Activated CD8-positive, alpha-beta T cell treated with anti-CD3 and anti-CD28 coated beads for 36 hours (primary cell): ENCODE measurements around the gene SLC47A2. TPM values are rescaled to one million over a fixed set of nuclear protein-coding genes. Genes with fewer than 3 reads are reported as not detected.

Experiments used
- ATAC-seq: fragments of 200-7000 bp; cut with Tn5 transposase; one replicate; pipeline ENCODE4 v1.10.0; 2021; ENCODE audit warnings: mild to moderate bottlenecking, moderate library complexity
- CTCF ChIA-PET: fragments of 350-600 bp; sonication (Branson Sonifier 250); formaldehyde crosslinking; loops from one replicate; lab custom pipeline; 2021; ENCODE audit warnings: antibody characterized with exemption; lab: Charles Lee
- POLR2A ChIA-PET: fragments of 350-600 bp; sonication (Branson Sonifier 250); formaldehyde crosslinking; loops from one replicate; lab custom pipeline; 2021; ENCODE audit warnings: antibody characterized with exemption; lab: Charles Lee
- DNase-seq: peaks from one replicate; pipeline ENCODE4 v3.0.0-alpha.2; 2020
- H3K27ac Mint-ChIP-seq: one replicate; pipeline ENCODE4 v1.8.0; 2021; ENCODE audit warnings: mild to moderate bottlenecking, mixed read lengths
- H3K27me3 Mint-ChIP-seq: one replicate; pipeline ENCODE4 v1.8.0; 2021; ENCODE audit warnings: mixed read lengths
- H3K36me3 Mint-ChIP-seq: one replicate; pipeline ENCODE4 v1.8.0; 2021; ENCODE audit warnings: low read depth, mixed read lengths
- H3K4me1 Mint-ChIP-seq: one replicate; pipeline ENCODE4 v1.8.0; 2021; ENCODE audit warnings: low read depth, mixed read lengths
- H3K4me3 Mint-ChIP-seq: one replicate; pipeline ENCODE4 v1.8.0; 2021; ENCODE audit warnings: mild to moderate bottlenecking, moderate library complexity, mixed read lengths
- H3K9me3 Mint-ChIP-seq: one replicate; pipeline ENCODE4 v1.8.0; 2021; ENCODE audit warnings: mixed read lengths
- intact Hi-C: fragments of 100-400 bp; cut with micrococcal nuclease; formaldehyde crosslinking; loops from one replicate; pipeline ENCODE4 v1.10.0; 2022
- total RNA-seq, 2 experiments: library from RNA; stranded (reverse); gene quantifications; one replicate each; pipeline ENCODE4 v1.2.3, GENCODE V29; 2021
- TF ChIP-seq, protein P1 (sequence below): fragments of 200-600 bp; IDR thresholded peaks from one replicate; pipeline ENCODE4 v1.8.0; 2022; ENCODE audit warnings: antibody characterized with exemption, mild to moderate bottlenecking

SLC47A2 gene
- total RNA-seq, 2 experiments from 2014 or later = not detected

GRCh38 chr17:19656336-19656735 lies 60.0 kb downstream of the SLC47A2 start:
- POLR2A ChIA-PET = interaction anchor here (0.7 to 1.6 kb wide), 2 partner anchors 9 to 102 kb away, joined by 4 to 5 read pairs; no protein-coding TSS in a partner anchor
- Mint-ChIP-seq H3K36me3 (peaks cover 37% of the 10 kb centered on the region), H3K4me3 (no peak overlapping the region), H3K27ac (no peak overlapping the region), H3K4me1 (peaks cover 20% of the 10 kb centered on the region), H3K27me3 (no peaks in the 10 kb centered on the region), H3K9me3 (peaks cover 2% of the 10 kb centered on the region)
- CTCF ChIA-PET = interaction anchor here (0.7 to 3.2 kb wide), 7 partner anchors 8 to 111 kb away, joined by 3 to 16 read pairs (median 3); partner anchors contain the start of gene ALDH3A2
- intact Hi-C loops = no loop called here
- TF ChIP-seq, protein P1, sequence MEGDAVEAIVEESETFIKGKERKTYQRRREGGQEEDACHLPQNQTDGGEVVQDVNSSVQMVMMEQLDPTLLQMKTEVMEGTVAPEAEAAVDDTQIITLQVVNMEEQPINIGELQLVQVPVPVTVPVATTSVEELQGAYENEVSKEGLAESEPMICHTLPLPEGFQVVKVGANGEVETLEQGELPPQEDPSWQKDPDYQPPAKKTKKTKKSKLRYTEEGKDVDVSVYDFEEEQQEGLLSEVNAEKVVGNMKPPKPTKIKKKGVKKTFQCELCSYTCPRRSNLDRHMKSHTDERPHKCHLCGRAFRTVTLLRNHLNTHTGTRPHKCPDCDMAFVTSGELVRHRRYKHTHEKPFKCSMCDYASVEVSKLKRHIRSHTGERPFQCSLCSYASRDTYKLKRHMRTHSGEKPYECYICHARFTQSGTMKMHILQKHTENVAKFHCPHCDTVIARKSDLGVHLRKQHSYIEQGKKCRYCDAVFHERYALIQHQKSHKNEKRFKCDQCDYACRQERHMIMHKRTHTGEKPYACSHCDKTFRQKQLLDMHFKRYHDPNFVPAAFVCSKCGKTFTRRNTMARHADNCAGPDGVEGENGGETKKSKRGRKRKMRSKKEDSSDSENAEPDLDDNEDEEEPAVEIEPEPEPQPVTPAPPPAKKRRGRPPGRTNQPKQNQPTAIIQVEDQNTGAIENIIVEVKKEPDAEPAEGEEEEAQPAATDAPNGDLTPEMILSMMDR = no peak
- no peak for DNase-seq
- no peak for ATAC-seq

DNA sequence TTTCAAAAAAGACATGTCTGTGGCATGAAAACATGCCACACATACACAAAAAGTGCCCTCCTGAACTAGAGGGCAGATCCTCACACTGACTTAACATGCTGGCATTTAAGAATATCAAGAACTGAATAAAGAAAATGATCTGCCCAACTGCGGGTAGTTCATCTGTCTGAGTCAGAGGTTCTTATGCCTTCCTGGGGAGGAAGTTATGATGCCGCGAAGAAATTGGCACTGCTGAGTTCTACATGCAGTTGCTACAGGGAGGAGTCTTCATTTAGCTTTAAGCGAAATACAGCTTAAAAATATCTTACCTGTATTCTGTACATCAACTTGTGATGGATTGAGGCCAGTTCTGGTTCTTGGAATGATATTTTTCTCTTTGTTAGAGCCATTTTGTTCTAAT lies 61.5 kb downstream of the SLC47A2 start:
- ATAC-seq (no peak), DNase-seq (no peak)
- intact Hi-C loops = no loop called here
- Mint-ChIP-seq H3K4me1 (peaks cover 28% of the 10 kb centered on the region), H3K27ac (no peak overlapping the region), H3K36me3 (peaks cover 37% of the 10 kb centered on the region), H3K9me3 (peaks cover 2% of the 10 kb centered on the region), H3K27me3 (no peaks in the 10 kb centered on the region), H3K4me3 (no peak overlapping the region)
- ChIA-PET CTCF (interaction anchor here (1.3 to 3.2 kb wide), 4 partner anchors 8 to 112 kb away, joined by 4 to 16 read pairs (median 5); partner anchors contain the start of gene ALDH3A2), POLR2A (no interaction called here)
- TF ChIP-seq, protein P1 = no peak

GRCh38 chr17:19654342-19654886 lies 62.0 kb downstream of the SLC47A2 start:
- intact Hi-C loops = no loop called here
- ChIA-PET CTCF (interaction anchor here (1.6 to 3.2 kb wide), 3 partner anchors 7 to 113 kb away, joined by 5 to 16 read pairs (median 6); partner anchors contain the start of gene ALDH3A2), POLR2A (no interaction called here)
- Mint-ChIP-seq H3K9me3 (peaks cover 2% of the 10 kb centered on the region), H3K4me3 (no peak overlapping the region), H3K27me3 (no peaks in the 10 kb centered on the region), H3K4me1 (peaks cover 33% of the 10 kb centered on the region), H3K36me3 (peaks cover 37% of the 10 kb centered on the region), H3K27ac (no peak overlapping the region)
- DNase-seq (no peak), ATAC-seq (no peak)
- TF ChIP-seq, protein P1 = no peak

DNA sequence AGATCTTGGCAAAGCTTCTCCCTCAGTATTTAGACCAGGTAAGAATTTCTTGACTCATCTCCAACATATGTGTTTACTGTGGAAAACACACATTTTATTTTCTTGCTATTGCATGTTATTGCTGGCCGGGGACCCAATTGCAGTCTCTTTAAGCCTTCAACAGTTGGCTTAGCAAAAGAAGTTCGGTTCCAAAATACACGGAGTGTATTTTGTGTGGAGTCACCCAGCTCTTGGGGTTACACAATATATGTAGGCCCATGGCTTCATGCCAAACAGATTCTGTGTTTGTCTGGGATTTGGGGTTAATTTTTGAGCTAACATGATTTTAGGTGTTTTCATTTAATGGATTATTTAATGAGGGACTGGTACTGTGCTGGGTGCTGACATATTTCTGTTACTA lies 63.8 kb downstream of the SLC47A2 start:
- DNase-seq = no peak
- ChIA-PET CTCF (interaction anchor here (1.1 to 1.6 kb wide), 3 partner anchors 9 to 139 kb away, joined by 3 to 5 read pairs (median 4); no protein-coding TSS in a partner anchor), POLR2A (no interaction called here)
- Mint-ChIP-seq H3K27me3 (no peaks in the 10 kb centered on the region), H3K4me3 (no peak overlapping the region), H3K36me3 (peaks cover 32% of the 10 kb centered on the region), H3K4me1 (peaks cover 40% of the 10 kb centered on the region), H3K27ac (no peak overlapping the region), H3K9me3 (peaks cover 2% of the 10 kb centered on the region)
- TF ChIP-seq, protein P1 = no peak
- ATAC-seq = no peak
- intact Hi-C loops = no loop called here
